IPS-20b (cell line): ENCODE data around the gene TAOK3.

Experiments used
- H3K27ac ChIP-seq: one replicate; pipeline ENCODE4 v1.5.1; 2013; ENCODE audit warnings: low read length
- H3K27me3 ChIP-seq: 2 replicates; pipeline ENCODE4 v1.6.1; 2013; ENCODE audit warnings: mild to moderate bottlenecking, low read length, inconsistent platforms; ENCODE audit not compliant: insufficient read depth
- H3K36me3 ChIP-seq: 2 replicates; pipeline ENCODE4 v1.6.1; 2013; ENCODE audit warnings: low read depth, mild to moderate bottlenecking, inconsistent platforms, low read length, moderate library complexity; ENCODE audit not compliant: insufficient read depth
- H3K4me1 ChIP-seq: 2 replicates; pipeline ENCODE4 v1.6.1; 2013; ENCODE audit warnings: mild to moderate bottlenecking, control low read depth, inconsistent platforms, low read length, moderate library complexity; ENCODE audit not compliant: insufficient read depth
- H3K4me3 ChIP-seq: 2 replicates; pipeline ENCODE4 v1.5.1; 2013; ENCODE audit warnings: mild to moderate bottlenecking, low read length, inconsistent platforms
- H3K9ac ChIP-seq: 2 replicates; pipeline ENCODE4 v1.6.1; 2013; ENCODE audit warnings: low read depth, mild to moderate bottlenecking, inconsistent platforms, low read length, moderate library complexity
- H3K9me3 ChIP-seq: 2 replicates; pipeline ENCODE4 v1.6.1; 2013; ENCODE audit warnings: mild to moderate bottlenecking, low read depth, low read length, inconsistent platforms; ENCODE audit not compliant: insufficient read depth

Gene TAOK3

DNA sequence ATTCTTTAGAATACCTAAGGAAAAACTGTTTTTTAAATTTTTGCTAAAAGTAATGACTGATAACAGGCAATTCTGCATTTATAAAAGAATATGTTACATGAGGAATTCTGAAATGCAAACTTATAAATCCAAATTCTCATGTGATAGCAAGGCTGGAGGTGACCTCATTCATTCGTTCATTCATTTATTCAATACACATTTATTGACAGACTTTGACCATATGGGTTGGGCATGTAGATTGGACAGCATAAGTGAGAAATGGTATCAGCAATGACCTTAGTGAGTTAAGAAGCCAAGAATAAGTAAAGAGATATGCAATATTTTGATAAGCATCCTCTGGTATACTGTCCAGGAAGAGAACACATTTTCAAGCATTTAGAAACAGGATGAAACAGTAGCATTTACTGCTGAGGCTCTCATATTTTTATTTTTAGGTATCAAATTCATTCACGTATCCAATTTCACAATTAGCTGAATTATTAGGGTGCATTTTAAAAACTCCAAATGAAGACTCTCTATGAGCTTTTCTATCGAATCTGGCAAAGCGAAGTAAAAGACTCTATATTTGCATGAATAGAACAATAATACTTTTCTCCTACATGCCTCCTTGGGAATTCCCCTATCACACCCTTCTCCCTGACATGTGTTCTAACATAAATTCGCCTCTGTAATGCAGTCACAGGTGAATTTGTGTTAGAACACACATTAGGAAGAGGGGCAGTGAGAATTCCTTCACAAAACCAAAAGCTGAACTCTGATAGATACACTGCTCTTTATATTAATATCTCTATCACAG is 186.9 kb downstream of the TAOK3 start:
- Histone ChIP-seq H3K27me3 (no peaks in the 10 kb centered on the region), H3K27ac (no peak overlapping the region), H3K36me3 (no peaks in the 10 kb centered on the region), H3K4me3 (no peak overlapping the region), H3K9ac (no peak overlapping the region), H3K4me1 (peaks cover 10% of the 10 kb centered on the region; the same call in 1 of the 2 replicates), H3K9me3 (no peaks in the 10 kb centered on the region)

DNA sequence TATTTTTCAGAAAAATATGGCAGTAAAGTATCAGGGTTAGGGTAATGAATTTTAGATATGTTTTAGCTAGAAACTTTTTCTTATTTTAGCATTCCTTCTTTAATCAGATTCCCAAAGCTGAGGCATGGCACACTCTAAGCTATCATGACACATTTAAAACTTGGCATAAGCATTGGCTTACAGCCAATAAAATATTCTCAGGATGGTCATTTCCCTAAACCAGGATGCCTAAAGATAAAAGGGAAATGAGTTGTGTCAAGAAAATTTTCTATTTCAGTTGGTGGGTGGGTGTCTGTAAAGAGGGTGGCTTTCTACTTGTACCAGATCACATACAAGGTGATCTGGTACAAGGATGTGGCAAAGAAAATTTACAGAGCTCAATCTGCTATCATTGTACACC is 189.0 kb downstream of the TAOK3 start:
- no peaks in the 10 kb centered on the region for H3K36me3 ChIP-seq
- H3K4me3 ChIP-seq, result no peak overlapping the region
- H3K9ac ChIP-seq, result no peak overlapping the region
- H3K27me3 ChIP-seq, result no peaks in the 10 kb centered on the region
- H3K27ac ChIP-seq, result no peak overlapping the region
- H3K4me1 ChIP-seq, result no peaks in the 10 kb centered on the region
- H3K9me3 ChIP-seq, result no peaks in the 10 kb centered on the region

DNA sequence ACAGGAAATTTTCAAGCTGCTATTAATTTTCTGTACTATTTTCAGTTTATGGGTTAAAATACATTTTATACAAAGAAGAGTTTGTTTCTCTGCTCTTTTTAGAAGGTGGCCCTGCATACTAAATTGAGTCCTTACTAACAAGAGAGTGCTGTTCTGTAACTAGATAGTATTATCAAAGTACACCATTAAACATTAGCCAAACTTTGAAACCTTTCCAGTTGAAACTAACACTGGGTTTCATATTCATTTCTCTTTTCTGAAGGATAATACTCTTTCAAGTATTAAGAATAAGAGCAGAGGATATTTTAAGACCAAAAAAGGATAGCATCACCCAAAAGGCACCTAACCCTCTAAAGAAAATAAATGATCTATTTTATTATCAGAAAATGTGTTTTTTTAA is 189.6 kb downstream of the TAOK3 start:
- Histone ChIP-seq H3K27me3 (no peaks in the 10 kb centered on the region), H3K9me3 (no peaks in the 10 kb centered on the region), H3K4me1 (no peaks in the 10 kb centered on the region), H3K36me3 (no peaks in the 10 kb centered on the region), H3K9ac (no peak overlapping the region), H3K4me3 (no peak overlapping the region), H3K27ac (no peak overlapping the region)

DNA sequence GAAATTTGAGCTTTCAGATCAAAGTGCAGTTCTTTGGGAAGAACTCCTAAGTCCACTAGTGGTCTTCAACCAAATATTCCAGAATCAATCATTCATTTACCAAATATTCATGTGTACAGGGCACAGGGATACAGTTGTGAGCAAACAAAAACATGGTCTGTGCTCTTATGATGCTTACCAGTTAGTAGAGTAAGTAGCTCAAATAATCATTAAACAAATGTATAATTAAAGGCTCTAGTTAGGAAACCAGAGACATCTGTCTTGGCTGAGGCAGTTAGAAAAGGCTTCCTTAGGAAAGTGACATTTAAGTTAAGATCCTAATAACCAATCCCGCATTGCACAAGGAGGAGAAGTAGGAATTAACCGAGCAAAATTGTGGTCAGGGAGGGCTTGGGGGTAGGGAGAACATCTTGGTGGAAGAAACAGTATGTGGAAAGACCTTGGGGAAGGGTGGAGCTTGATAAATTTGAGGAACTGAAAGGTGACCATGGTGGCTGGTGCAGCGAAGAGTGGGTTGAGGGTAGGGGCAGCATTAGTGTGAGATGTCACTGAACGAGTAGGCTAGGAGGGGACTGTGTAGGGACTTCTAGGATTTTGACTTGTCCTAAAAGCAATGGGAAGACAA is 196.8 kb downstream of the TAOK3 start:
- Histone ChIP-seq H3K4me1 (no peaks in the 10 kb centered on the region; the same call in 1 of the 2 replicates), H3K4me3 (no peak overlapping the region), H3K9ac (no peak overlapping the region), H3K36me3 (no peaks in the 10 kb centered on the region), H3K27ac (no peak overlapping the region), H3K27me3 (no peaks in the 10 kb centered on the region), H3K9me3 (no peaks in the 10 kb centered on the region)

GRCh38 chr12:118166946-118167345 is 205.8 kb downstream of the TAOK3 start:
- Histone ChIP-seq H3K4me3 (no peak overlapping the region), H3K36me3 (no peaks in the 10 kb centered on the region), H3K27me3 (no peaks in the 10 kb centered on the region), H3K9ac (no peak overlapping the region), H3K27ac (no peak overlapping the region), H3K4me1 (no peaks in the 10 kb centered on the region), H3K9me3 (no peaks in the 10 kb centered on the region)

- no peak overlapping the region for H3K27ac ChIP-seq
- no peak overlapping the region for H3K4me3 ChIP-seq
- no peaks in the 10 kb centered on the region for H3K9me3 ChIP-seq
- no peaks in the 10 kb centered on the region for H3K27me3 ChIP-seq
- H3K9ac ChIP-seq, result no peak overlapping the region
- H3K36me3 ChIP-seq, result no peaks in the 10 kb centered on the region
- no peaks in the 10 kb centered on the region for H3K4me1 ChIP-seq
These were observed 207.8 kb downstream of the TAOK3 start for GRCh38 chr12:118164798-118165486.

DNA sequence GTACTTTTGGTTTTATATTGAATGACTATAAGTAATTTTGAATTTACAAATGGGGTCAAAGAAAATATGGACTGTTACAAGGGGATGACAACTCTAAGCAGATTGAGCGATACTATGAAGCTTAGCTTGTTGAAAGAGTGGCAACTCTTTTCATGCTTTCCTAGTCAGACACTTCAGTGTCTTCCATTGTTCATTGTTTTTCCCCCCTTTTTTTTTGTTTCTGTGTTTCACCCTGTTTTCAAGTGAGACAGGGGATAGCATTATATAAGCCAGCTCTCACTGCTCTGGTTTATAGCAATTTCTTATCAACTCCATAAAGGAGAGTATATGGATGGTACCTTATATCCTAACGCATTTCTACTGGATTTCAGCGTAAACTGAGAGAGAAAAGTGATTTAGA is 212.2 kb downstream of the TAOK3 start:
- no peak overlapping the region for H3K9ac ChIP-seq
- no peaks in the 10 kb centered on the region for H3K9me3 ChIP-seq
- H3K4me1 ChIP-seq, result no peaks in the 10 kb centered on the region
- H3K4me3 ChIP-seq, result no peak overlapping the region
- no peak overlapping the region for H3K27ac ChIP-seq
- no peaks in the 10 kb centered on the region for H3K27me3 ChIP-seq
- no peaks in the 10 kb centered on the region for H3K36me3 ChIP-seq

- Histone ChIP-seq H3K36me3 (peaks cover 21% of the 10 kb centered on the region), H3K27me3 (no peaks in the 10 kb centered on the region), H3K4me1 (no peaks in the 10 kb centered on the region), H3K4me3 (no peak overlapping the region), H3K9ac (no peak overlapping the region), H3K27ac (no peak overlapping the region), H3K9me3 (no peaks in the 10 kb centered on the region)
These were observed 221.0 kb downstream of the TAOK3 start for GRCh38 chr12:118151755-118152154.

GRCh38 chr12:118150625-118151024 is 222.1 kb downstream of the TAOK3 start:
- Histone ChIP-seq H3K9ac (no peak overlapping the region), H3K4me3 (no peak overlapping the region), H3K27me3 (no peaks in the 10 kb centered on the region), H3K27ac (no peak overlapping the region), H3K36me3 (peaks cover 31% of the 10 kb centered on the region), H3K4me1 (no peaks in the 10 kb centered on the region), H3K9me3 (no peaks in the 10 kb centered on the region)

- Histone ChIP-seq H3K4me3 (no peak overlapping the region), H3K9me3 (no peaks in the 10 kb centered on the region), H3K36me3 (peaks cover 55% of the 10 kb centered on the region), H3K9ac (no peak overlapping the region), H3K4me1 (no peaks in the 10 kb centered on the region), H3K27me3 (no peaks in the 10 kb centered on the region), H3K27ac (no peak overlapping the region)
These were observed 224.4 kb downstream of the TAOK3 start for GRCh38 chr12:118148287-118148686.

DNA sequence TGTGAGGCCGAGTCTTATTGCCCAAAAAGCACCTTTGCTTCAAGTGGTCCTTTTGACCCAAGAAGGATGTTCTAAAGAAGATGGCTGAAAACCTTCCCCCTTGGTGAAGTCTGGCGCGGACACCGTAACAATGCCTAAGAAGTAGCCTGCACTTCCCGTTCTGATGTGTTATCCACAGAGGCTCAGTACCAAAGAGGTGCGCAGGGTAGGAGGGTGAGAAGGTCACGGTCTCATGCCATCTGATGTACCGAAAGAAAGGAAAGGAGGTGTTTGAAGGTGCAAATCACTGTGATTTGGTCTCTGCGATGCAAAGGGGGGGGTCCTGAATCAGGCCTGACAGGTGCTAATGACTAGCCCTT is 226.9 kb downstream of the TAOK3 start:
- no peaks in the 10 kb centered on the region for H3K4me1 ChIP-seq
- no peaks in the 10 kb centered on the region for H3K27me3 ChIP-seq
- no peak overlapping the region for H3K9ac ChIP-seq
- H3K27ac ChIP-seq, result no peak overlapping the region
- peaks cover 79% of the 10 kb centered on the region for H3K36me3 ChIP-seq
- no peak overlapping the region for H3K4me3 ChIP-seq
- no peaks in the 10 kb centered on the region for H3K9me3 ChIP-seq
